SK-N-SH (cell line): ENCODE results near the gene GPR162. TPM values are rescaled to one million over a fixed set of nuclear protein-coding genes. Genes with fewer than 3 reads are reported as not detected.

Source experiments
- CTCF ChIA-PET: fragments of 300-600, 350-600 bp; formaldehyde crosslinking; extraction: SDS; loops from one replicate; lab custom pipeline; 2021; lab: Yijun Ruan, JAX
- POLR2A ChIA-PET: fragments of 350-600 bp; sonication (Branson Sonifier 250); formaldehyde crosslinking; extraction: SDS; loops from one replicate; lab custom pipeline; 2020; ENCODE audit warnings: antibody characterized with exemption, inconsistent platforms; lab: Yijun Ruan, JAX
- DNase-seq: peaks from one replicate; pipeline ENCODE4 v3.0.0; 2012
- H2AFZ ChIP-seq: fragments of 200-600 bp; sonication (generic); 2 replicates; pipeline ENCODE4 v1.8.1; 2016; ENCODE audit warnings: antibody characterized with exemption, mild to moderate bottlenecking, low read depth
- H3F3A ChIP-seq: fragments of 200-600 bp; sonication (generic); replicated peaks from 2 replicates; pipeline ENCODE3; 2016; ENCODE audit warnings: antibody characterized with exemption, mild to moderate bottlenecking; ENCODE audit not compliant: insufficient read depth
- H3K27ac ChIP-seq, 2 experiments: fragments of 200-500 bp in 1 of 2; fragments of 200-600 bp in 1 of 2; sonication (Bioruptor generic) in 1 of 2; sonication (generic), shearing (Covaris generic) in 1 of 2; 2 replicates each; pipeline versions ENCODE4 v1.5.1 to v1.6.1; 2014 to 2016; ENCODE audit warnings: low read depth in 2 of 2, inconsistent platforms in 1 of 2, low read length in 1 of 2, mild to moderate bottlenecking in 1 of 2, mixed read lengths in 1 of 2
- H3K27me3 ChIP-seq: fragments of 200-600 bp; sonication (generic), shearing (Covaris generic); 2 replicates; pipeline ENCODE4 v1.6.1; 2016; ENCODE audit warnings: mixed run types; ENCODE audit not compliant: insufficient read depth
- H3K36me3 ChIP-seq, 2 experiments: fragments of 200-500 bp in 1 of 2; fragments of 200-600 bp in 1 of 2; sonication (Bioruptor generic) in 1 of 2; sonication (generic) in 1 of 2; replicated peaks in 1 of 2; 2 replicates each; pipeline versions ENCODE3 to v1.5.1; 2014 to 2016; ENCODE audit warnings: low read length in 1 of 2, mild to moderate bottlenecking in 1 of 2; ENCODE audit not compliant: insufficient read depth in 2 of 2, control insufficient read depth in 1 of 2
- H3K4me1 ChIP-seq, 2 experiments: fragments of 200-500 bp in 1 of 2; fragments of 200-600 bp in 1 of 2; sonication (Bioruptor generic) in 1 of 2; sonication (generic), shearing (Covaris generic) in 1 of 2; 2 replicates each; pipeline versions ENCODE4 v1.5.1 to v1.6.1; 2014 to 2016; ENCODE audit warnings: low read depth in 1 of 2, low read length in 1 of 2, mixed run types in 1 of 2; ENCODE audit not compliant: insufficient read depth in 2 of 2, control insufficient read depth in 1 of 2
- H3K4me2 ChIP-seq: fragments of 200-600 bp; sonication (generic), shearing (Covaris generic); 2 replicates; pipeline ENCODE4 v1.6.1; 2017; ENCODE audit warnings: mixed run types
- H3K4me3 ChIP-seq, 2 experiments: fragments of 200-500 bp in 1 of 2; fragments of 200-600 bp in 1 of 2; sonication (Bioruptor generic) in 1 of 2; sonication (generic), shearing (Covaris generic) in 1 of 2; 2 replicates each; pipeline versions ENCODE4 v1.5.1 to v1.8.1; 2014 to 2016; ENCODE audit warnings: low read depth in 2 of 2, inconsistent platforms in 1 of 2, low read length in 1 of 2, mild to moderate bottlenecking in 1 of 2, mixed read lengths in 1 of 2, moderate library complexity in 1 of 2
- H3K79me2 ChIP-seq: fragments of 200-600 bp; sonication (generic); 2 replicates; pipeline ENCODE4 v1.8.1; 2017; ENCODE audit warnings: mild to moderate bottlenecking; ENCODE audit not compliant: insufficient read depth
- H3K9ac ChIP-seq: fragments of 200-600 bp; sonication (generic); 2 replicates; pipeline ENCODE4 v1.6.1; 2017; ENCODE audit warnings: mixed run types
- H3K9me2 ChIP-seq: fragments of 200-600 bp; sonication (generic); 2 replicates; pipeline ENCODE4 v1.6.1; 2017; ENCODE audit warnings: mixed run types
- H3K9me3 ChIP-seq: fragments of 200-600 bp; sonication (generic); 2 replicates; pipeline ENCODE4 v1.6.1; 2017; ENCODE audit warnings: mixed run types, mild to moderate bottlenecking, moderate library complexity
- H4K20me1 ChIP-seq: fragments of 200-600 bp; sonication (generic); 2 replicates; pipeline ENCODE4 v1.6.1; 2017; ENCODE audit warnings: mild to moderate bottlenecking, mixed run types; ENCODE audit not compliant: insufficient read depth
- CTCF ChIP-seq: fragments of 200-600 bp; sonication (generic); IDR thresholded peaks from 2 replicates; pipeline ENCODE4 v1.6.1; 2017; ENCODE audit warnings: antibody characterized with exemption, mild to moderate bottlenecking, moderate library complexity
- EP300 ChIP-seq, 2 experiments: IDR thresholded peaks; 2 replicates each; pipeline versions ENCODE4 v1.4.0 to v1.6.1; 2012; ENCODE audit warnings: borderline replicate concordance in 1 of 2, low read depth in 1 of 2, low read length in 1 of 2
- EZH2phosphoT487 ChIP-seq: fragments of 200-600 bp; sonication (generic); IDR thresholded peaks from 2 replicates; pipeline ENCODE4 v1.6.1; 2017; ENCODE audit warnings: low read depth, mixed run types, mild to moderate bottlenecking, antibody characterized with exemption, moderate library complexity, borderline replicate concordance
- FOSL2 ChIP-seq: IDR thresholded peaks from 2 replicates; pipeline ENCODE4 v1.4.0; 2012; ENCODE audit warnings: low read depth, mild to moderate bottlenecking, moderate library complexity, borderline replicate concordance
- FOXJ3 ChIP-seq: sonication (generic); formaldehyde crosslinking; IDR thresholded peaks from 2 replicates; pipeline ENCODE4 v1.5.1; 2020; ENCODE audit warnings: mild to moderate bottlenecking, missing genetic modification reagents
- GABPA ChIP-seq: IDR thresholded peaks from 2 replicates; pipeline ENCODE4 v1.4.0; 2012; ENCODE audit warnings: low read depth, mild to moderate bottlenecking
- JUND ChIP-seq: IDR thresholded peaks from 2 replicates; pipeline ENCODE4 v1.4.0; 2012
- MAX ChIP-seq: IDR thresholded peaks from 2 replicates; pipeline ENCODE4 v1.4.0; 2012; ENCODE audit warnings: low read depth
- MEF2A ChIP-seq: IDR thresholded peaks from 2 replicates; pipeline ENCODE4 v1.4.0; 2012; ENCODE audit warnings: low read depth, borderline replicate concordance
- MXI1 ChIP-seq: IDR thresholded peaks from 2 replicates; pipeline ENCODE4 v1.6.1; 2012; ENCODE audit warnings: mild to moderate bottlenecking, low read depth, low read length, improper control_type of control experiment
- NFIC ChIP-seq: IDR thresholded peaks from 2 replicates; pipeline ENCODE4 v1.4.0; 2012; ENCODE audit warnings: borderline replicate concordance
- PBX3 ChIP-seq: IDR thresholded peaks from 2 replicates; pipeline ENCODE4; 2012
- RFX5 ChIP-seq: IDR thresholded peaks from 2 replicates; pipeline ENCODE4 v1.6.1; 2012; ENCODE audit warnings: mild to moderate bottlenecking, improper control_type of control experiment, low read length
- SIN3A ChIP-seq: IDR thresholded peaks from 2 replicates; pipeline ENCODE4 v1.6.1; 2012; ENCODE audit warnings: low read depth, mild to moderate bottlenecking, low read length, moderate library complexity, borderline replicate concordance
- TAF1 ChIP-seq: IDR thresholded peaks from 2 replicates; pipeline ENCODE4 v1.6.1; 2012; ENCODE audit warnings: low read depth, mild to moderate bottlenecking, low read length, moderate library complexity, borderline replicate concordance
- TCF12 ChIP-seq: IDR thresholded peaks from 2 replicates; pipeline ENCODE4 v1.4.0; 2012
- USF1 ChIP-seq: IDR thresholded peaks from 2 replicates; pipeline ENCODE4 v1.4.0; 2012; ENCODE audit warnings: low read depth, borderline replicate concordance
- YY1 ChIP-seq: IDR thresholded peaks from 2 replicates; pipeline ENCODE4 v1.4.0; 2012; ENCODE audit warnings: low read depth, mild to moderate bottlenecking
- ZBTB33 ChIP-seq: IDR thresholded peaks from 2 replicates; pipeline ENCODE4 v1.4.0; 2012; ENCODE audit warnings: low read depth, borderline replicate concordance
- WGBS: methylation state at CpG from one replicate; pipeline ENCODE4 v1.1.6; 2017; ENCODE audit warnings: low lambda C conversion rate; 5-methylcytosine and 5-hydroxymethylcytosine counted together
- polyA plus RNA-seq, 3 experiments: library from polyadenylated mRNA; depleted of rRNA; stranded (reverse); fragments of >200 nt; gene quantifications; 2 replicates each; pipeline ENCODE4 v1.2.3, GENCODE V29; 2012

GPR162 gene
- polyA plus RNA-seq, 1 of the 3 experiments (the other 2 are of a cell fraction) = 18.6 TPM

- ChIA-PET POLR2A (no interaction called here), CTCF (interaction anchor here (0.9 to 1.8 kb wide), 4 partner anchors 8 to 35 kb away, joined by 3 to 7 read pairs (median 3); partner anchors contain the start of gene MLF2)
- 85% methylated on average over 5 of the region's 5 CpGs for WGBS
These were observed 34.3 kb upstream of the GPR162 start for GRCh38 chr12:6787309-6787708.

More at GRCh38 chr12:6787309-6787708, 34.3 kb upstream of the GPR162 start:
- Histone ChIP-seq H3K4me2 (no peak overlapping the region), H4K20me1 (no peaks in the 10 kb centered on the region), H3K27ac (no peak overlapping the region), H3K4me3 (no peak overlapping the region), H3K4me1 (peaks cover 0 to under 1% of the 10 kb centered on the region in 2 experiments; a peak in 1 of 4 replicates), H3K27me3 (no peaks in the 10 kb centered on the region), H3K9me2 (no peaks in the 10 kb centered on the region), H3K9me3 (no peaks in the 10 kb centered on the region), H3F3A (no peaks in the 10 kb centered on the region), H3K9ac (no peak overlapping the region), H3K79me2 (no peaks in the 10 kb centered on the region), H2AFZ (no peak overlapping the region), H3K36me3 (no peaks in the 10 kb centered on the region)
- TF ChIP-seq NFIC (no peak), MEF2A (no peak), FOSL2 (no peak), CTCF (no peak), TCF12 (no peak), ZBTB33 (no peak), RFX5 (no peak), EP300 (IDR thresholded peaks at IDR 0.05; ENCODE audit: borderline replicate concordance in 1 of 2, low read depth in 1 of 2, low read length in 1 of 2) (no peak), SIN3A (no peak), JUND (no peak), GABPA (no peak), MXI1 (no peak), USF1 (no peak), TAF1 (no peak), FOXJ3 (CRISPR knock-in tag) (no peak), MAX (no peak), YY1 (no peak), EZH2phosphoT487 (no peak), PBX3 (no peak)
- DNase-seq = no peak
